GM12878 (cell line): ENCODE results near the gene DHRS12. TPM values are rescaled to one million over a fixed set of nuclear protein-coding genes. Genes with fewer than 3 reads are reported as not detected.

Experiments
- ATAC-seq: fragments of 200-7000 bp; cut with Tn5 transposase; 3 replicates; pipeline ENCODE4 v1.9.1; 2020; ENCODE audit warnings: mild to moderate bottlenecking, moderate library complexity
- BruUV-seq: library from RNA; stranded (reverse); fragments of 400-500 nt; replicated peaks from 2 replicates; lab custom pipeline; 2021; lab: Mats Ljungman, UMichigan
- CTCF ChIA-PET: fragments of 300-600 bp; sonication (Branson Sonifier 250); formaldehyde crosslinking; extraction: SDS; loops from one replicate; lab custom pipeline; 2021; ENCODE audit warnings: inconsistent platforms; lab: Yijun Ruan, JAX
- POLR2A ChIA-PET: fragments of 350-600 bp; formaldehyde crosslinking; extraction: SDS; loops from one replicate; lab custom pipeline; 2021; ENCODE audit warnings: inconsistent platforms; lab: Charles Lee
- RAD21 ChIA-PET: fragments of 300-600 bp; sonication (Branson Sonifier 250); formaldehyde crosslinking; loops from one replicate; lab custom pipeline; 2023; ENCODE audit warnings: antibody characterized with exemption; ENCODE audit not compliant: unreplicated experiment; lab: Charles Lee
- SMC1A ChIA-PET: fragments of 300-600 bp; sonication (Branson Sonifier 250); formaldehyde crosslinking; loops from one replicate; lab custom pipeline; 2023; ENCODE audit not compliant: unreplicated experiment, uncharacterized antibody; lab: Charles Lee
- DNase-seq: peaks from one replicate; pipeline ENCODE4 v3.0.0-alpha.2; 2011; ENCODE audit warnings: low read depth, low spot score
- FAIRE-seq: peaks from 3 replicates; lab custom pipeline; 2011; peaks lifted over from hg19 to GRCh38; lab: Jason Lieb, UNC
- H2AFZ ChIP-seq: 2 replicates; pipeline ENCODE4 v1.6.0; 2011; ENCODE audit warnings: low read depth, low read length, control low read depth; ENCODE audit not compliant: control insufficient read depth
- H3K27ac ChIP-seq: 2 replicates; pipeline ENCODE4 v1.5.1; 2011; ENCODE audit warnings: control low read depth; ENCODE audit not compliant: control insufficient read depth, insufficient read depth
- H3K27me3 ChIP-seq, 2 experiments: replicated peaks in 1 of 2; 2 replicates each; pipeline versions ENCODE4 v1.6.0 to v1.6.1; 2011; ENCODE audit warnings: low read length in 1 of 2; ENCODE audit not compliant: control insufficient read depth in 2 of 2, insufficient read depth in 2 of 2
- H3K36me3 ChIP-seq, 2 experiments: 2 replicates each; pipeline ENCODE4 v1.5.1; 2011; ENCODE audit warnings: low read length in 1 of 2; ENCODE audit not compliant: control insufficient read depth in 2 of 2, insufficient read depth in 2 of 2
- H3K4me1 ChIP-seq: 2 replicates; pipeline ENCODE4 v1.6.1; 2011; ENCODE audit warnings: mild to moderate bottlenecking, low read length, moderate library complexity, mixed read lengths; ENCODE audit not compliant: control insufficient read depth, insufficient read depth
- H3K4me2 ChIP-seq: 2 replicates; pipeline ENCODE4 v1.6.0; 2011; ENCODE audit warnings: control low read depth; ENCODE audit not compliant: control insufficient read depth, insufficient read depth
- H3K4me3 ChIP-seq: fragments of 200-600 bp; sonication (generic); 2 replicates; pipeline ENCODE4 v1.5.1; 2016
- H3K79me2 ChIP-seq: 2 replicates; pipeline ENCODE4 v1.6.0; 2011; ENCODE audit warnings: low read length; ENCODE audit not compliant: control insufficient read depth, insufficient read depth
- H3K9ac ChIP-seq: 2 replicates; pipeline ENCODE4 v1.8.0; 2011; ENCODE audit warnings: low read length, control low read depth, mixed read lengths; ENCODE audit not compliant: control insufficient read depth, insufficient read depth
- H3K9me3 ChIP-seq: replicated peaks from 3 replicates; pipeline ENCODE4 v1.5.1; 2011; ENCODE audit warnings: mild to moderate bottlenecking, low read length; ENCODE audit not compliant: control insufficient read depth, insufficient read depth
- H4K20me1 ChIP-seq: 2 replicates; pipeline ENCODE4 v1.6.0; 2011; ENCODE audit not compliant: control insufficient read depth, insufficient read depth
- CBX3 ChIP-seq: fragments of 200-600 bp; sonication (generic); IDR thresholded peaks from 2 replicates; pipeline ENCODE4 v1.6.1; 2016; ENCODE audit warnings: low read depth, borderline replicate concordance
- CHD2 ChIP-seq: IDR thresholded peaks from 2 replicates; pipeline ENCODE4 v1.6.1; 2011; ENCODE audit warnings: low read depth, low read length, improper control_type of control experiment, borderline replicate concordance
- HDAC2 ChIP-seq: fragments of 200-600 bp; sonication (generic); IDR thresholded peaks from 2 replicates; pipeline ENCODE4 v1.6.1; 2017
- IKZF2 ChIP-seq, 2 experiments: fragments of 450-650 bp; IDR thresholded peaks; 2 replicates each; pipeline ENCODE4 v1.6.1; 2017; ENCODE audit warnings: mild to moderate bottlenecking in 2 of 2, moderate library complexity in 2 of 2
- KDM1A ChIP-seq: fragments of 200-600 bp; sonication (generic); IDR thresholded peaks from 2 replicates; pipeline ENCODE4 v1.6.1; 2016; ENCODE audit warnings: borderline replicate concordance
- MAX ChIP-seq: IDR thresholded peaks from 2 replicates; pipeline ENCODE4 v1.6.1; 2012; ENCODE audit warnings: low read depth, low read length, improper control_type of control experiment
- NFIC ChIP-seq: IDR thresholded peaks from 2 replicates; pipeline ENCODE4 v1.6.1; 2012; ENCODE audit warnings: low read depth, mild to moderate bottlenecking, inconsistent platforms, low read length, moderate library complexity
- RAD51 ChIP-seq: fragments of 450-650 bp; IDR thresholded peaks from 2 replicates; pipeline ENCODE4 v1.6.1; 2016; ENCODE audit warnings: moderate library complexity, mild to moderate bottlenecking, inconsistent platforms
- RBBP5 ChIP-seq: fragments of 200-600 bp; sonication (generic); conservative IDR thresholded peaks from 2 replicates; pipeline ENCODE4 v1.6.1; 2016
- SMAD1 ChIP-seq: fragments of 450-650 bp; IDR thresholded peaks from 2 replicates; pipeline ENCODE4 v1.6.1; 2018; ENCODE audit warnings: mild to moderate bottlenecking, low read depth; ENCODE audit not compliant: partially characterized antibody
- YBX1 ChIP-seq: fragments of 450-650 bp; IDR thresholded peaks from 2 replicates; pipeline ENCODE4 v1.6.1; 2016; ENCODE audit warnings: antibody characterized with exemption
- ZNF24 ChIP-seq: fragments of 450-650 bp; IDR thresholded peaks from 2 replicates; pipeline ENCODE4 v1.6.1; 2017; ENCODE audit warnings: antibody characterized with exemption, mild to moderate bottlenecking
- WGBS: methylation state at CpG from one replicate; pipeline ENCODE4 v1.1.6; 2016; ENCODE audit warnings: low lambda C conversion rate; ENCODE audit not compliant: insufficient replicate concordance, insufficient coverage; ENCODE audit errors: missing lambda C conversion rate; 5-methylcytosine and 5-hydroxymethylcytosine counted together
- in situ Hi-C: fragments of 300-500 bp; cut with MboI; formaldehyde crosslinking; loops from 9 replicates; pipeline ENCODE4 v1.14.3; 2018; ENCODE audit warnings: mixed read lengths
- intact Hi-C: fragments of 100-400 bp; cut with micrococcal nuclease; formaldehyde crosslinking; loops from one replicate; pipeline ENCODE4 v1.14.2; 2022; ENCODE audit not compliant: unreplicated experiment
- polyA plus RNA-seq, 11 experiments: library from polyadenylated mRNA; depleted of rRNA in 4 of 11; unstranded in 6 of 11; stranded (reverse) in 5 of 11; fragments of >200 nt; fragmentation: Nextera tagmentation in 4 of 11; fragmentation: Illumina TruSeq in 1 of 11; extraction: Ambion mirVana in 4 of 11; extraction: Trizol in 1 of 11; gene quantifications; 1 replicate in 1 of 11; 2 replicates in 10 of 11; pipeline versions ENCODE4 v1.2.1 to v1.2.3, GENCODE V29; 2011 to 2016; ENCODE audit warnings: inconsistent platforms in 2 of 11, missing spikeins in 2 of 11, low read depth in 1 of 11
- total RNA-seq, 4 experiments: library from RNA; depleted of rRNA in 3 of 4; stranded (reverse); fragments of >200 nt in 3 of 4; fragmentation: Illumina TruSeq in 1 of 4; extraction: Trizol in 1 of 4; gene quantifications; 2 replicates each; pipeline versions ENCODE4 v1.2.1 to v1.2.3, GENCODE V29; 2013 to 2021
- TF ChIP-seq, protein P1 (sequence below): fragments of 450-650 bp; IDR thresholded peaks from 2 replicates; pipeline ENCODE4 v1.6.1; 2017; ENCODE audit warnings: mild to moderate bottlenecking, low read depth, inconsistent platforms; ENCODE audit not compliant: poor library complexity, severe bottlenecking

Gene DHRS12
- total and polyA plus RNA-seq, 10 of the 15 experiments (the other 5 are each of a cell fraction or from before 2014, with no cell fraction given): 2.9 to 11.3 (median 8.2) TPM

- no TSS peak for BruUV-seq
- CTCF ChIA-PET: interaction anchor here (0.6 to 6.2 kb wide), 15 partner anchors 11 to 681 kb away, joined by 3 to 180 read pairs (median 6); no protein-coding TSS in a partner anchor
- WGBS: 58% methylated on average over 5 of the region's 5 CpGs
Measured at GRCh38 chr13:51831519-51831918, 27.6 kb upstream of the DHRS12 start.

GRCh38 chr13:51829568-51829899 is 25.6 kb upstream of the DHRS12 start:
- Histone ChIP-seq H3K4me2 (no peak overlapping the region), H3K36me3 (no peaks in the 10 kb centered on the region), H3K27ac (no peak overlapping the region), H3K9me3 (no peaks in the 10 kb centered on the region), H3K9ac (no peak overlapping the region), H3K79me2 (no peaks in the 10 kb centered on the region), H3K4me1 (peaks cover 8% of the 10 kb centered on the region; the same call in 1 of the 2 replicates), H2AFZ (no peak overlapping the region), H3K27me3 (peaks cover 0 to 6% of the 10 kb centered on the region in 2 experiments; a peak in 3 of 4 replicates), H4K20me1 (no peaks in the 10 kb centered on the region), H3K4me3 (no peak overlapping the region)
- POLR2A ChIA-PET: interaction anchor here (0.5 to 2.4 kb wide), 3 partner anchors 19 to 109 kb away, joined by 3 to 5 read pairs (median 4); no protein-coding TSS in a partner anchor
- no peak for ATAC-seq
- DNase-seq: no peak
- no TSS peak for BruUV-seq
- in situ Hi-C loops (no loop called here), intact Hi-C loops (no loop called here)
- SMC1A ChIA-PET: interaction anchor here (1.0 to 2.8 kb wide), 4 partner anchors 10 to 17 kb away, joined by 3 to 14 read pairs (median 8); no protein-coding TSS in a partner anchor
- CTCF ChIA-PET: interaction anchor here (1.1 to 5.9 kb wide), 4 partner anchors 11 to 32 kb away, joined by 5 to 103 read pairs (median 6); no protein-coding TSS in a partner anchor
- RAD21 ChIA-PET: interaction anchor here (1.9 to 2.1 kb wide), 2 partner anchors 10 to 14 kb away, joined by 4 to 6 read pairs; no protein-coding TSS in a partner anchor
- 50% methylated on average over 2 of the region's 2 CpGs for WGBS
- no peak for FAIRE-seq
- TF ChIP-seq CBX3 (no peak), HDAC2 (no peak), KDM1A (no peak), NFIC (no peak), ZNF24 (no peak)
- TF ChIP-seq, protein P1, sequence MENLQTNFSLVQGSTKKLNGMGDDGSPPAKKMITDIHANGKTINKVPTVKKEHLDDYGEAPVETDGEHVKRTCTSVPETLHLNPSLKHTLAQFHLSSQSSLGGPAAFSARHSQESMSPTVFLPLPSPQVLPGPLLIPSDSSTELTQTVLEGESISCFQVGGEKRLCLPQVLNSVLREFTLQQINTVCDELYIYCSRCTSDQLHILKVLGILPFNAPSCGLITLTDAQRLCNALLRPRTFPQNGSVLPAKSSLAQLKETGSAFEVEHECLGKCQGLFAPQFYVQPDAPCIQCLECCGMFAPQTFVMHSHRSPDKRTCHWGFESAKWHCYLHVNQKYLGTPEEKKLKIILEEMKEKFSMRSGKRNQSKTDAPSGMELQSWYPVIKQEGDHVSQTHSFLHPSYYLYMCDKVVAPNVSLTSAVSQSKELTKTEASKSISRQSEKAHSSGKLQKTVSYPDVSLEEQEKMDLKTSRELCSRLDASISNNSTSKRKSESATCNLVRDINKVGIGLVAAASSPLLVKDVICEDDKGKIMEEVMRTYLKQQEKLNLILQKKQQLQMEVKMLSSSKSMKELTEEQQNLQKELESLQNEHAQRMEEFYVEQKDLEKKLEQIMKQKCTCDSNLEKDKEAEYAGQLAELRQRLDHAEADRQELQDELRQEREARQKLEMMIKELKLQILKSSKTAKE: no peak

More at GRCh38 chr13:51831519-51831918, 27.6 kb upstream of the DHRS12 start:
- ATAC-seq (no peak), DNase-seq (no peak), FAIRE-seq (no peak)
- no peaks in the 10 kb centered on the region for H3K4me1 ChIP-seq
- SMC1A ChIA-PET: interaction anchor here (0.8 to 3.1 kb wide), 10 partner anchors 8 to 706 kb away, joined by 3 to 85 read pairs (median 7); no protein-coding TSS in a partner anchor
- TF ChIP-seq SMAD1: no peak
- TF ChIP-seq RAD51: no peak
- TF ChIP-seq MAX: no peak
- no peak for TF ChIP-seq CHD2
- TF ChIP-seq RBBP5: no peak
- no peak for TF ChIP-seq YBX1
- no peak for TF ChIP-seq IKZF2 (IDR thresholded peaks at IDR 0.05)
- H3K4me2 ChIP-seq: no peak overlapping the region
- H3K27ac ChIP-seq: no peak overlapping the region
- POLR2A ChIA-PET: interaction anchor here (0.8 to 1.6 kb wide), 2 partner anchors 10 to 18 kb away, joined by 3 to 4 read pairs; no protein-coding TSS in a partner anchor
- H2AFZ ChIP-seq: no peak overlapping the region
- H4K20me1 ChIP-seq: no peaks in the 10 kb centered on the region
- in situ Hi-C loops: no loop called here
- no peak overlapping the region for H3K9ac ChIP-seq
- H3K27me3 ChIP-seq: peaks cover 0 to 6% of the 10 kb centered on the region in 2 experiments; a peak in 3 of 4 replicates
- no peaks in the 10 kb centered on the region for H3K79me2 ChIP-seq
- intact Hi-C loops: no loop called here
- H3K36me3 ChIP-seq: no peaks in the 10 kb centered on the region
- RAD21 ChIA-PET: interaction anchor here (0.9 to 5.4 kb wide), 4 partner anchors 10 to 34 kb away, joined by 3 to 75 read pairs (median 4); no protein-coding TSS in a partner anchor
- H3K9me3 ChIP-seq: no peaks in the 10 kb centered on the region
- no peak overlapping the region for H3K4me3 ChIP-seq
